Cortex of kidney (tissue), 1 donor: ENCODE results near the gene FBXL15.
"Not testable (repeated sequence)": the region's sequence is repeated elsewhere in the genome, so short reads cannot be mapped to it uniquely, and the experiment has no call there.

Experiments used
- DNase-seq: peaks from one replicate; lab custom pipeline; 2025; lab: John Stamatoyannopoulos, UW

FBXL15 gene

GRCh38 chr10:102431452-102432124, 11.0 kb downstream of the FBXL15 start:
- no peak for DNase-seq

DNA sequence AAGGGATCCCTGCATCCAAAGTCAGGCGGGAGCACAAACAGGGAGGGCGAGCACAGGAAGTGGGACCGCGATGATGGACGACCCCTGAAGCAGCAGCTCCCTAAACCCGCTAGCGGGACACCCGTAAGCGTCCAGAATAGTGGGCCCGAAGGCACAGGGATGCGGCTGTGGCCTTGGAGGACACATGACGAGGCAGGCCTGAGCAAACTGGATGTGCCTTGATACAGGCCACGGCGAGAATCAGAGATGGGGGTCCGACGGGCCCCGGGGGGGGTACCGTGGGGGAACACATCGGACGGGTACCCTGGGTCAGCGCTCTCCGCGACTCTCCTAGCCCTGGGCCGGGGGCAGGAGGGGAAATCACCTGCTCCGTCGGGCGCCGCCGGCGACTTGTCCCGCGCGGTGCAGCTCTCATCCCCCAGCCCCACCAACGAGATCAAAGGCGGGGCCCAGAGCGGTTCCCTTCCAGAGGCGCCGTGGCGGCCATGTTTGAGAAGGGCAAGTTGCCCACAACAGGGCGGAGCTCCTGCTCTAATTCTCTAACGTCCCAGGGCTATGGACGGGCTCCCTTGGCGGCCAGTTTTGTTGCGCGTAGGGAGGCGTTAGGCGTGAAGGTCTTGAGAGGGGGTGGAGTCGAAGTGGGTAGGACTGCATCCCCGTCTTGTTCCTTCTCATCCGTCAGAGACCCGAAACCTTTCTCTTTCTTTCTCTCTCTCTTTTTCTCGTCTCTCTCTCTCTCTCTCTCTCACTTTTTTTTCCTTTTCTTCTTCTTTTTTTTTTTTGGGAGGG, 11.7 kb downstream of the FBXL15 start, which contains the start of gene CUEDC2:
TSS of gene CUEDC2 (minus strand) at position 413 of the 789 bp plus-strand sequence. CDS start 7,386 bp downstream, outside the sequence.
- DNase-seq: peak; percentile 29

GRCh38 chr10:102433619-102434046, 13.0 kb downstream of the FBXL15 start:
- DNase-seq: no peak

GRCh38 chr10:102434394-102435132, 13.9 kb downstream of the FBXL15 start:
- no peak for DNase-seq

GRCh38 chr10:102435133-102435497, 14.5 kb downstream of the FBXL15 start:
- DNase-seq: no peak

DNA sequence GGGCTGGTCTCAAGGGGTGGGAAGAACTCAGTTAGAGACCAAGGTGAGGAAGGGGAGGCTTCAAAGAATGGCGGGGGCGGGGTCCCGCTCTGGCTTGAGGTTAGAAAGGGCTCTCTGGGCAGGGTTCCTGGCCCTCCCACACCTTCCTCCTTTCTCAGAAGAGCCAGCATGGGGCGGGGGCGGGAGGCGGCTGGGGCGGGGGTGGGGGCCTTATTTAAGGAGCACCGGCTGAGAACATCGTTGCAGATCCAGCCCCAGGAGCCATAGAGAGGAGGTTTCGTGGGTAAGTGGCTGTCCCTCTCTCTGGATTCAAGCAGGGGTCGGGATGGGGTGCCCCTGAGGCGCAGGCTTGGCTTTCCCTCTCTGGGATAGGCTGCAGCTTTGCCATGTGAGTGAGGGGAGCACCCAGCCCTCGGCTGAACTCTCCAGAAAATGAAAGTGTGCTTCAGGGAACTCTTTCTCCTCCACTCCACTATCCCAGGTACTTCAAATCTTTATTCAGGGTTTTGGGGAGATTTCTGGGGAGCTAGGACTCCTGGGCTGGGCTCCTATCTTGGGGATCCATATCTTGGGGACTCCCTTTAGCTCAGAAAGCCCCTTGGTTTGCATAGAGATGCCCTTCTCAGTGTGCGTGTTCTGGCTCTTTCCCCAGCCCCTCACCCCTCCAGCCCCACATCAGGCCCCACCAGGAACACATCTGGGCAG, 15.0 kb downstream of the FBXL15 start:
- no peak for DNase-seq

DNA sequence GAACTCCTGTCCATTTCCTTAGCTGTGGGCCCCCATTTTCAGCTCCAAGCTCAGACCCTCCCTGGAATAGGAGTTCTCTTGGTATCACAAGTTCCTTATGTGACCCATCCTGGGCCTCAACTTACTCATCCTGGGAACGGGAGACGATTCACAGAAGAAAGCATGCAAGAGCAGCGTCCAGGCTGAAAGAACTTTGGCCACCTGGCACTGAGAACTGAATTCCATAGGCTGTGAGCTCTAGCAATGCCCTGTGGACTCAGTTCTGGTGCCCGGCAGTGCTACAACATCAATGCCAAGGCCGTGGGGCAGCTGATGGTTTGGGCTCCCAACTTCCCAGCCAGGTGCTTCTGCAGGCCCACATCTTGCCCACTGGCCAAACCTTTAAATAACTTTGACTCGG, 15.7 kb downstream of the FBXL15 start:
- DNase-seq: no peak

DNA sequence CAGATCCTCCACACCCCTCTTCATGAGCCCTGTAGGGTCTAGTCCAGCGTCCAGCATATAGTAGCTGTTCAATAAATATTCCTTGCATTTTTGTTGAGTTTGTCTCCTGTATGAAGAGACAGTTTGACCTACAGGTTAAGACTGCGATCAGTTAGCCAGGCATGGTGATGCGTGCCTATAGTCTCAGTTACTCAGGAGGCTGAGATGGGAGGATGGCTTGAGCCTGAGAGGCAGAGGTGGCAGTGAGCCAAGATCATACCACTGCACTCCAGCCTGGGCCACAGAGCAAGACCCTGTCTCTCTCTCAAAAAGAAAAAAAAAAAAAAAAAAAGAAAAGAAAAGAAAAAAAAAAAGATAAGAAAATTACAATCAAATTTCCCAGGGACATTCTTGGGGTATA, 16.9 kb downstream of the FBXL15 start:
- no peak for DNase-seq

DNA sequence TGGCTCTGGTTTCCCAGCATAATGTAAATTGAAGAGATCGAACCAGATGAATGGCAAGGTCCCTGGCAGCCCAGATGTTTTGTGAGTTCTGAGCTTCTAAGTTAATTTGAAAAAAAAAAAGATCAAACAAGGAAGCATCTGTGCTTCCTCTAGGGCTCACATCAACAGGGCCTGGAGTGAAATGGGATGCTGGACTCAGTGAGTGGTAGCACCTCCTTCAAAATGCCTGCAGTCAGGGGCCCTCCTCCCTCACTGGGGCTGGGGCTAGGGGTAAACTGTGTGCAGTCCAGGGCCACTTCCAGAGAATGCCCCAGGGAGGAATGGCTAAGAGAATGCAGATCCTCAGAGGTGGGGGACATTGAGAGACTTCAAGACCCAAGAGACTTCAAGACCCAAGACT, 17.7 kb downstream of the FBXL15 start:
- DNase-seq: no peak

GRCh38 chr10:102444851-102445250, 24.2 kb downstream of the FBXL15 start:
- no peak for DNase-seq

GRCh38 chr10:102449321-102450123, 28.9 kb downstream of the FBXL15 start:
- DNase-seq: no peak

- DNase-seq: no peak
Measured at GRCh38 chr10:102450124-102450373, 29.4 kb downstream of the FBXL15 start.

- no peak for DNase-seq
Measured at GRCh38 chr10:102450374-102451104, 29.9 kb downstream of the FBXL15 start.

DNA sequence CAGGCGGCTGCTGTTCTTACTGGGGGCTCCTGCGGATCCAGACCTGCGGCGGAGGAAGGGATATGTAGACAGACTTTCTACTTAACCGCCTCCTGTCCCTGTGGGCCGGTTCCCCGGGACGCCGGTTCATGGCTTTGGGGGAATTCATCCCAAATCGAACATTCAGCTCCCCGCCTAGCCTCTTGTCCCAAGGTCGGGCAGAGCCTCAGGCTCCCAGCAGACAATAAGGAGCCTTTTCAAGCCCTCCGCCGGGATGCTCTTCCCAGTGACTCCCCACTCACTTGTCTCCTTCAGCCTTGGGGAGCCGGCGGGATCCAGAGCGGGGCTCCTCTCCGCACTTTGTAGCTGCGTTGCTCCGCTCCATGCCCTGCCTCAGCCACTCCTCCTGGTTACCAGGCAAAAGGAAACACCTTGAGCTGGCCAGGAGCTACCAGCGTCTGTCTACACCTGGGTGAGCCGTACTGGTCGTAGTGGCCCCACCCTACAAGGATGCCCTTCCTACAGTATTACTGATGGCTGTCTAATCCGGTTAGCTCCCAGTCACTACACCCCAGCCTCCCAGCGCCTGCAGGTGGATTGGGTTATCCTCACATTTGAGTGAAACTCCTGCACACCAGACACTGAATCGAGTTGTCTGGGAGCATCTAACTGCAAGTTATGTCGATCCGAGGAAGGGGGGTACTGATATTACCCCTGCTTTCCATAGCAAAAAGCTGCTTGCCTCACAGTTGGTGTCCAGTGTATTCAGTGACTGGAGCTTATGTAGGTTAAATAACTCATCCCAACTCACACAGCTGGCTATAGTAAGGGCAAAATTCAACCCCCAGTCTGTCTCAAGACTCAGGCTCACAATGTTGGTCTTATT, 30.7 kb downstream of the FBXL15 start, which contains the start of gene C10orf95:
TSS of gene C10orf95 (minus strand) at position 439 of the 865 bp plus-strand sequence. CDS start 450 bp downstream, outside the sequence.
- DNase-seq: no peak

- DNase-seq: no peak
Measured at GRCh38 chr10:102452672-102453340, 32.2 kb downstream of the FBXL15 start.

- no peak for DNase-seq
Measured at GRCh38 chr10:102453502-102453901, 32.9 kb downstream of the FBXL15 start.

GRCh38 chr10:102454662-102455487, 34.2 kb downstream of the FBXL15 start:
- not testable (repeated sequence) for DNase-seq

- no peak for DNase-seq
Measured at GRCh38 chr10:102455893-102456471, 35.3 kb downstream of the FBXL15 start.
